ENCODE measurements around the gene ACOXL. TPM values are rescaled to one million over a fixed set of nuclear protein-coding genes. Genes with fewer than 3 reads are reported as not detected.

ACOXL gene
- total and polyA plus RNA-seq, 2 of the 8 experiments (the other 6 are each of a cell fraction or from before 2014, with no cell fraction given), result 11.4 to 20.6 TPM

- TF ChIP-seq RBBP5 (IDR thresholded peaks at IDR 0.05; ENCODE audit: borderline replicate concordance, low read depth, low read length) (no peak), JUN (IDR thresholded peaks at IDR 0.05; ENCODE audit: low read depth, low read length) (no peak), POU5F1 (IDR thresholded peaks at IDR 0.05; ENCODE audit: low read depth, low read length) (no peak), EZH2 (IDR thresholded peaks at IDR 0.05; ENCODE audit: low read depth, low read length, severe bottlenecking) (no peak)
Measured at GRCh38 chr2:110815938-110816337, 83.6 kb downstream of the ACOXL start (continued).
